ENCODE results near the gene MSI2. TPM values are rescaled to one million over a fixed set of nuclear protein-coding genes. Genes with fewer than 3 reads are reported as not detected.

Gene MSI2
- total RNA-seq, 1 donor from 2014 or later = 26.6 TPM

GRCh38 chr17:57701124-57701523 lies 444.8 kb downstream of the MSI2 start:
- DNase-seq (ENCODE audit: low read depth) = no peak
- no peak for TF ChIP-seq CTCF (conservative IDR thresholded peaks at IDR 0.05; ENCODE audit: low read depth, low read length)

GRCh38 chr17:57703273-57703672 lies 446.9 kb downstream of the MSI2 start:
- DNase-seq (ENCODE audit: low read depth) = no peak
- TF ChIP-seq CTCF (conservative IDR thresholded peaks at IDR 0.05; ENCODE audit: low read depth, low read length) = no peak
- no peak overlapping the region for H3K4me3 ChIP-seq (ENCODE audit: low read depth, low read length)

More at GRCh38 chr17:57701124-57701523, 444.8 kb downstream of the MSI2 start:
- H3K4me3 ChIP-seq (ENCODE audit: low read depth, low read length) = no peak overlapping the region

DNA sequence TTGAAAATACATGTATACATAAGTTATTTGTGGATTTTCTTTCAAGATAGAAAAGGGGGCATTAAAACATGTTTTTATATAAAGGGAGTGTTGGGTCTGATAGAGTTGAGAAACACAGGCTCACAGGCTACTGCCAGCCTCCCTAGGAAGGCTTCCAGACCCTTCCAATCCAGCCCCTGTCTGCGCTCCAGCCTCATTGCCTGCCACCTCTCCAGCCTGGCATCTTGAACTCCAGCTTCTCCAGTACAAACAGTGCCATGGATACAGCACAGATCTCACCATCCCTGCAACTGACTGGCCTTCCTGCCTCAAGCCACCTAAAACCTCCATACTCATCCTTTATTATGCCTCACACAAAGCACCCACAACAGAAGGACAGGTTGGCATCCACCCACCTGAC lies 448.1 kb downstream of the MSI2 start:
- no peak overlapping the region for H3K4me3 ChIP-seq (ENCODE audit: low read depth, low read length)
- DNase-seq (ENCODE audit: low read depth) = no peak
- no peak for TF ChIP-seq CTCF (conservative IDR thresholded peaks at IDR 0.05; ENCODE audit: low read depth, low read length)

GRCh38 chr17:57705921-57706695 lies 449.8 kb downstream of the MSI2 start:
- no peak for DNase-seq (ENCODE audit: low read depth)
- no peak for TF ChIP-seq CTCF (conservative IDR thresholded peaks at IDR 0.05; ENCODE audit: low read depth, low read length)
- no peak overlapping the region for H3K4me3 ChIP-seq (ENCODE audit: low read depth, low read length)

GRCh38 chr17:57706761-57707160 lies 450.4 kb downstream of the MSI2 start:
- TF ChIP-seq CTCF (conservative IDR thresholded peaks at IDR 0.05; ENCODE audit: low read depth, low read length) = no peak
- no peak for DNase-seq (ENCODE audit: low read depth)
- H3K4me3 ChIP-seq (ENCODE audit: low read depth, low read length) = no peak overlapping the region

- no peak overlapping the region for H3K4me3 ChIP-seq (ENCODE audit: low read depth, low read length)
- no peak for DNase-seq (ENCODE audit: low read depth)
- no peak for TF ChIP-seq CTCF (conservative IDR thresholded peaks at IDR 0.05; ENCODE audit: low read depth, low read length)
These were observed 451.6 kb downstream of the MSI2 start for GRCh38 chr17:57707892-57708291.

DNA sequence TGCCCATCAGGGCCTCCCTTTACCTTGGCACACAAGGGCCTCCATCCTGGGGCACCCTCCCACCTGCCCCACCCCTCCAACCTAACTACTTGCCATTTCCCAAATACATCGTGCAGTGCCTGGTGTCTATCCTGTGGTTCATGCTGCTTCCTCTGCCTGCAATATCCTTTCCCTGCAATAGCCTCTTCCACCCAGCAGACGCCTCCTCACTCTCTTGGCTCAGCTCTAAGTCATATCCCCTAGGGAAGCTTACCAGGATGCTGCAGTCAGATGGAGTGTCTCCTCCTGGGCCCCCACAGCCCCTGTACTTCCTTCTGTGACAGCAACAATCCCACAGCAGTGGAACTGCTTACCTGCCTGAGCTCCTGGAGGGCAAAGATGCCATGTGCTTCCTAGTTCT lies 452.1 kb downstream of the MSI2 start:
- no peak for DNase-seq (ENCODE audit: low read depth)
- no peak overlapping the region for H3K4me3 ChIP-seq (ENCODE audit: low read depth, low read length)
- TF ChIP-seq CTCF (conservative IDR thresholded peaks at IDR 0.05; ENCODE audit: low read depth, low read length) = no peak
